SH-SY5Y (cell line): ENCODE data around the gene NR3C1.

ENCODE experiments used
- GATA2 ChIP-seq: IDR thresholded peaks from 2 replicates; pipeline ENCODE4 v1.6.1; 2011; ENCODE audit warnings: mild to moderate bottlenecking, low read depth, low read length
- GATA3 ChIP-seq: IDR thresholded peaks from 2 replicates; pipeline ENCODE4 v1.6.1; 2011; ENCODE audit warnings: low read depth, mild to moderate bottlenecking, low read length, moderate library complexity

DNA sequence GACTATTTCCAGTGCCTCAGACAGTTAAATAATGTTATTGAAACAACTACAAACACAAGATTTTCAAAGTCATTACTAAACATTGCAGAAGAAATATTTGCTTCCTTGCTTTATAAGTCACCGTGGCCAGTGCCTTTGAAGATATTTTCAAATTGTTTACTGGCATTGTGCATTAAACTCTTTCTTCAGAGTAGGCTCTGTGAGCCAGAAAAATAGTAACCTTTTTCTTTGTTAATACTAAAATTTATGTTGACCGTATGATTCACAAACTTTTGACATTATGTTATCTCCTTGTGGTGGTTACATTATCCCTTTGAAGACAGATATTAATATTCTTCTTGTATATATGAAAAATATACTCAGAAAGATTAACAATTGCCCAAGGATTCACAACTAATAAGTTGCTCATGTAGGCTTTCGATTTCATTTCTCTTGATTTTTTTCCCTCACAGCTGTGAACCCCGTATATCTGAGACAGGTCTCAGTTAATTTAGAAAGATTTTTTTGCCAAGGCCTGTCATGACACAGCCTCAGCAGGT is 140.1 kb downstream of the NR3C1 start:
- no peak for TF ChIP-seq GATA3
- no peak for TF ChIP-seq GATA2
